HEK293 (cell line): ENCODE measurements around the gene MYO1E.

Experiments
- EGR2 ChIP-seq: fragments of 450-650 bp; formaldehyde crosslinking; IDR thresholded peaks from 2 replicates; pipeline ENCODE4 v1.5.1; 2016; ENCODE audit warnings: low read depth, missing biosample characterization, missing genetic modification characterization
- MYNN ChIP-seq: fragments of 450-650 bp; formaldehyde crosslinking; IDR thresholded peaks from 2 replicates; pipeline ENCODE4 v1.5.1; 2016; ENCODE audit warnings: missing biosample characterization, missing genetic modification characterization, borderline replicate concordance
- REPIN1 ChIP-seq: fragments of 450-650 bp; formaldehyde crosslinking; IDR thresholded peaks from 2 replicates; pipeline ENCODE4 v1.5.1; 2017; ENCODE audit warnings: missing biosample characterization, missing genetic modification characterization, low read depth
- SP2 ChIP-seq: fragments of 450-650 bp; formaldehyde crosslinking; IDR thresholded peaks from 2 replicates; pipeline ENCODE4 v1.5.1; 2016; ENCODE audit warnings: missing biosample characterization, missing genetic modification characterization
- ZFP3 ChIP-seq: fragments of 450-650 bp; formaldehyde crosslinking; IDR thresholded peaks from 2 replicates; pipeline ENCODE4 v1.5.1; 2016; ENCODE audit warnings: low read depth, missing biosample characterization, missing genetic modification characterization
- ZNF121 ChIP-seq: fragments of 450-650 bp; formaldehyde crosslinking; IDR thresholded peaks from 2 replicates; pipeline ENCODE4 v1.5.1; 2016; ENCODE audit warnings: missing biosample characterization, missing genetic modification characterization
- ZNF221 ChIP-seq: fragments of 450-650 bp; formaldehyde crosslinking; IDR thresholded peaks from 2 replicates; pipeline ENCODE4 v1.5.1; 2017; ENCODE audit warnings: missing biosample characterization, missing genetic modification characterization, borderline replicate concordance
- ZNF544 ChIP-seq: fragments of 450-650 bp; formaldehyde crosslinking; IDR thresholded peaks from 2 replicates; pipeline ENCODE4 v1.5.0; 2017; ENCODE audit warnings: missing biosample characterization, missing genetic modification characterization
- ZNF561 ChIP-seq: fragments of 450-650 bp; IDR thresholded peaks from 2 replicates; pipeline ENCODE4 v1.5.1; 2018; ENCODE audit warnings: missing biosample characterization, missing genetic modification characterization, borderline replicate concordance
- ZNF596 ChIP-seq: fragments of 450-650 bp; IDR thresholded peaks from 2 replicates; pipeline ENCODE4 v1.5.0; 2018; ENCODE audit warnings: missing biosample characterization, mild to moderate bottlenecking, missing genetic modification characterization, moderate library complexity
- TF ChIP-seq, protein P1 (sequence below): fragments of 450-650 bp; formaldehyde crosslinking; IDR thresholded peaks from 2 replicates; pipeline ENCODE4 v1.5.1; 2016; ENCODE audit warnings: missing biosample characterization, missing genetic modification characterization
- TF ChIP-seq, protein P2 (sequence below): fragments of 450-650 bp; formaldehyde crosslinking; IDR thresholded peaks from 2 replicates; pipeline ENCODE4 v1.5.1; 2017; ENCODE audit warnings: missing biosample characterization, mild to moderate bottlenecking, missing genetic modification characterization, moderate library complexity

DNA sequence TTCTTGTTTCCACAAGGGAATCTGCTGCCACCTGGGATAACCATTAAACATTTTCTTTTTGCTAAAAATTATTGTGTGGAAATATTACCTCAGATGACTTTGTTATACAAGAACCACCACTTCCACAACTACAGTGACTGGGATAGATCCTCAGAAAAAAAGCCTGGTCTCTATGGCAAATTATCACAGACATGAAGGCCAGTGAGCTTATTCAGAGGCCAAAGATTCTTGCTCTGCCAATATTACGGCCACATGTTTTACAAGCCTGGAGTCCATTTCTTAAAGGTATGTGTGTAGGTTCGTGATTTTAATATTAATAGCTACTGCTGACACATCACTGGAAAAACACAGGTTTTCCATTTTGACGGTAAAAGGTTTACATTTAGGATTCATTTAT is 73.8 kb downstream of the MYO1E start:
- TF ChIP-seq ZNF596 (tag by site-specific recombination) (no peak), SP2 (tag by site-specific recombination) (no peak), ZFP3 (tag by site-specific recombination) (no peak), ZNF561 (tag by site-specific recombination) (no peak), MYNN (tag by site-specific recombination) (no peak), ZNF121 (tag by site-specific recombination) (no peak), REPIN1 (no peak), ZNF544 (tag by site-specific recombination) (no peak), ZNF221 (tag by site-specific recombination) (no peak), EGR2 (tag by site-specific recombination) (no peak)
- TF ChIP-seq, protein P1, sequence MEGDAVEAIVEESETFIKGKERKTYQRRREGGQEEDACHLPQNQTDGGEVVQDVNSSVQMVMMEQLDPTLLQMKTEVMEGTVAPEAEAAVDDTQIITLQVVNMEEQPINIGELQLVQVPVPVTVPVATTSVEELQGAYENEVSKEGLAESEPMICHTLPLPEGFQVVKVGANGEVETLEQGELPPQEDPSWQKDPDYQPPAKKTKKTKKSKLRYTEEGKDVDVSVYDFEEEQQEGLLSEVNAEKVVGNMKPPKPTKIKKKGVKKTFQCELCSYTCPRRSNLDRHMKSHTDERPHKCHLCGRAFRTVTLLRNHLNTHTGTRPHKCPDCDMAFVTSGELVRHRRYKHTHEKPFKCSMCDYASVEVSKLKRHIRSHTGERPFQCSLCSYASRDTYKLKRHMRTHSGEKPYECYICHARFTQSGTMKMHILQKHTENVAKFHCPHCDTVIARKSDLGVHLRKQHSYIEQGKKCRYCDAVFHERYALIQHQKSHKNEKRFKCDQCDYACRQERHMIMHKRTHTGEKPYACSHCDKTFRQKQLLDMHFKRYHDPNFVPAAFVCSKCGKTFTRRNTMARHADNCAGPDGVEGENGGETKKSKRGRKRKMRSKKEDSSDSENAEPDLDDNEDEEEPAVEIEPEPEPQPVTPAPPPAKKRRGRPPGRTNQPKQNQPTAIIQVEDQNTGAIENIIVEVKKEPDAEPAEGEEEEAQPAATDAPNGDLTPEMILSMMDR (tag by site-specific recombination), result no peak
- TF ChIP-seq, protein P2, sequence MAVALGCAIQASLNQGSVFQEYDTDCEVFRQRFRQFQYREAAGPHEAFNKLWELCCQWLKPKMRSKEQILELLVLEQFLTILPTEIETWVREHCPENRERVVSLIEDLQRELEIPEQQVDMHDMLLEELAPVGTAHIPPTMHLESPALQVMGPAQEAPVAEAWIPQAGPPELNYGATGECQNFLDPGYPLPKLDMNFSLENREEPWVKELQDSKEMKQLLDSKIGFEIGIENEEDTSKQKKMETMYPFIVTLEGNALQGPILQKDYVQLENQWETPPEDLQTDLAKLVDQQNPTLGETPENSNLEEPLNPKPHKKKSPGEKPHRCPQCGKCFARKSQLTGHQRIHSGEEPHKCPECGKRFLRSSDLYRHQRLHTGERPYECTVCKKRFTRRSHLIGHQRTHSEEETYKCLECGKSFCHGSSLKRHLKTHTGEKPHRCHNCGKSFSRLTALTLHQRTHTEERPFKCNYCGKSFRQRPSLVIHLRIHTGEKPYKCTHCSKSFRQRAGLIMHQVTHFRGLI (tag by site-specific recombination), result no peak
